ENCODE results near the gene RHBDF2.

GRCh38 chr17:76453431-76453743, 47.8 kb downstream of the RHBDF2 start:
- TF ChIP-seq CTCF (IDR thresholded peaks at IDR 0.05) (no peak), POLR2A (IDR thresholded peaks at IDR 0.05) (no peak), EP300 (IDR thresholded peaks at IDR 0.05) (no peak)

Data from suprapubic skin (tissue), 3 donors.